ENCODE data around the gene ZNF148. TPM values are rescaled to one million over a fixed set of nuclear protein-coding genes. Genes with fewer than 3 reads are reported as not detected.

Gene ZNF148
- total RNA-seq, 1 donor from 2014 or later: 47.5 TPM

DNA sequence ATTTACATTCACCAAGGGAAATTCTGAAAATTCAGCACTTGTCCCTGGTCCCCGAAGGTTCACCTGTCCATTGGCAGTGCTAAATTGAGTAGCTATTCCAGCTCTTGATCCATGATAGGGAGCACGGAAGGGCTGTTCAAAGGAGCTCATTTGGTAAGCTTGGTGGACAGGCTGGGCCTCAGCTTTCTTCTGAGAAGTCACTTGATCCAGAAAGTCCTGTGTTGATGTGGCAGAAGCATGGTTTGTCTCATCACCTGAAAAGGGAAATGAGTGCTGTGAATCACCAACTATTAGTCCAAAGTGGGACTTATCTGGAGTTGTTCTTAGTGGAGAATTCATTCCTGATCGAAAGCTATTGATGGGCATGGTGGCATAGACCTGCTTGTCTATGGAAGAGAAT, 142.7 kb downstream of the ZNF148 start:
- DNase-seq (no peak), ATAC-seq (no peak)
- Histone ChIP-seq H3K9me3 (no peaks in the 10 kb centered on the region), H3K36me3 (peaks cover 18% of the 10 kb centered on the region), H3K4me1 (peaks cover 7% of the 10 kb centered on the region), H3K27me3 (no peaks in the 10 kb centered on the region), H3K27ac (no peak overlapping the region), H3K4me3 (no peak overlapping the region)
- TF ChIP-seq, protein P1, sequence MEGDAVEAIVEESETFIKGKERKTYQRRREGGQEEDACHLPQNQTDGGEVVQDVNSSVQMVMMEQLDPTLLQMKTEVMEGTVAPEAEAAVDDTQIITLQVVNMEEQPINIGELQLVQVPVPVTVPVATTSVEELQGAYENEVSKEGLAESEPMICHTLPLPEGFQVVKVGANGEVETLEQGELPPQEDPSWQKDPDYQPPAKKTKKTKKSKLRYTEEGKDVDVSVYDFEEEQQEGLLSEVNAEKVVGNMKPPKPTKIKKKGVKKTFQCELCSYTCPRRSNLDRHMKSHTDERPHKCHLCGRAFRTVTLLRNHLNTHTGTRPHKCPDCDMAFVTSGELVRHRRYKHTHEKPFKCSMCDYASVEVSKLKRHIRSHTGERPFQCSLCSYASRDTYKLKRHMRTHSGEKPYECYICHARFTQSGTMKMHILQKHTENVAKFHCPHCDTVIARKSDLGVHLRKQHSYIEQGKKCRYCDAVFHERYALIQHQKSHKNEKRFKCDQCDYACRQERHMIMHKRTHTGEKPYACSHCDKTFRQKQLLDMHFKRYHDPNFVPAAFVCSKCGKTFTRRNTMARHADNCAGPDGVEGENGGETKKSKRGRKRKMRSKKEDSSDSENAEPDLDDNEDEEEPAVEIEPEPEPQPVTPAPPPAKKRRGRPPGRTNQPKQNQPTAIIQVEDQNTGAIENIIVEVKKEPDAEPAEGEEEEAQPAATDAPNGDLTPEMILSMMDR (IDR thresholded peaks at IDR 0.05): no peak
- intact Hi-C loops (cut with DNase I): no loop called here

DNA sequence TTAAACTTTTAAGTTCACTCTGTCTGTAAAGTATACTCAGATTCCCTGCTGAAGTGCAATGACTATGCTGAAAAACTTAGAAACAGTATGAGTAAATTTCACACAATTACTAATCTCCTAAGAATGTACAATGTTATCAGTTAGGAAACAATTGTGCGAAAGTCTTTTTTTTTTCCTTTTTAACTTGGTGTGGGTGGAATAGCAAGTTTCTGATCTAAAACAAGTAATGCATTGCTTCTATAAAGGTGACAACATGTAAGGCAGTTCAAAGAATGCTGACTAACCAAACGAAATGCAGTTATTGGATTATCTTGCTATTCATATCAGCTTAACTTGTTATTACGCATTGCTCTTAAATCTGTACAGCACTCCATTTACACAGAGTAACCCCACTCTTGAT, 143.2 kb downstream of the ZNF148 start:
- Histone ChIP-seq H3K4me3 (no peak overlapping the region), H3K27ac (no peak overlapping the region), H3K27me3 (no peaks in the 10 kb centered on the region), H3K36me3 (peaks cover 18% of the 10 kb centered on the region), H3K4me1 (peaks cover 3% of the 10 kb centered on the region), H3K9me3 (no peaks in the 10 kb centered on the region)
- DNase-seq: no peak
- TF ChIP-seq, protein P1 (IDR thresholded peaks at IDR 0.05): no peak
- intact Hi-C loops (cut with DNase I): no loop called here
- ATAC-seq: no peak

DNA sequence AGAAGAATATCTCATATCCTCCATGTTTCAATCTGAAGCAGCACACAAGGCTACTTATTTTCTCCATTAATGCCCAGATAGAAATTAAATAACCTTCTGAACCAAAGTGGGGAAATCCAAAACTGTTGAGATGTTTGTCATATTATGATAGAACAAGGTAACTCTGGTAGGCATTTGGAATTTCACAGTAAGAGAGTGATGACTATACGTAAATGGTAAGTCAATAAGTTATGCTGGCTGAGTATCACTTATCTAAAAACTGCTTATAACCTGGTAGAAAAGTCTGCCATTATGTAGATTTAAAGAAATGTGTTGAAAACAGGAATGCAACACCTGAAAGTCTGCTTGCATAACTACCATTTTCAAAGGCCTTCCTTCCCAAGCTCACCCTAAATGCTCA, 145.4 kb downstream of the ZNF148 start:
- no peaks in the 10 kb centered on the region for H3K4me1 ChIP-seq
- H3K4me3 ChIP-seq: no peak overlapping the region
- TF ChIP-seq, protein P1 (IDR thresholded peaks at IDR 0.05): no peak
- no peaks in the 10 kb centered on the region for H3K27me3 ChIP-seq
- no peak for ATAC-seq
- H3K36me3 ChIP-seq: peaks cover 18% of the 10 kb centered on the region
- no peaks in the 10 kb centered on the region for H3K9me3 ChIP-seq
- intact Hi-C loops (cut with DNase I): no loop called here
- H3K27ac ChIP-seq: no peak overlapping the region
- no peak for DNase-seq

DNA sequence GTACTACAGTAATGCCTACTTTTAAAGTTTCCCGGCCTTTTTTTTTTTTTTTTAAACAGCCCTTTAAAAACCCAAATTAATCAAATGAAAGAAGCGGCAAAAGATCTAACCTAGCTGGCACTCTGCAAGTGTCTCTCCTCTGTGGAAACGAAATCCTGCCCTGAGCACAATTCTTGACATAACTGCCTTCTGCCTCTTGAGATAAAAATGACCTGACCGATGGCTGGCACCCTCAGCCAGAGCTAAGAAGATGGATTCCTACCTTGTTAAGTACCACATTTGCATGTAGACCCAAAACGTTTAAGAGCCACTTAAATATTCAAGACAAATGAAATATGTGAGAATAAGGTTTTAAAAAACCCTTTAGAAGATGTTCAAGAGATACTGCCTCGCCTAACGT, 146.0 kb downstream of the ZNF148 start:
- intact Hi-C loops (cut with DNase I): no loop called here
- no peak overlapping the region for H3K27ac ChIP-seq
- DNase-seq (no peak), ATAC-seq (peak; percentile 72)
- H3K9me3 ChIP-seq: no peaks in the 10 kb centered on the region
- no peak overlapping the region for H3K4me3 ChIP-seq
- no peaks in the 10 kb centered on the region for H3K4me1 ChIP-seq
- no peaks in the 10 kb centered on the region for H3K27me3 ChIP-seq
- TF ChIP-seq, protein P1 (IDR thresholded peaks at IDR 0.05): no peak
- H3K36me3 ChIP-seq: peaks cover 18% of the 10 kb centered on the region

DNA sequence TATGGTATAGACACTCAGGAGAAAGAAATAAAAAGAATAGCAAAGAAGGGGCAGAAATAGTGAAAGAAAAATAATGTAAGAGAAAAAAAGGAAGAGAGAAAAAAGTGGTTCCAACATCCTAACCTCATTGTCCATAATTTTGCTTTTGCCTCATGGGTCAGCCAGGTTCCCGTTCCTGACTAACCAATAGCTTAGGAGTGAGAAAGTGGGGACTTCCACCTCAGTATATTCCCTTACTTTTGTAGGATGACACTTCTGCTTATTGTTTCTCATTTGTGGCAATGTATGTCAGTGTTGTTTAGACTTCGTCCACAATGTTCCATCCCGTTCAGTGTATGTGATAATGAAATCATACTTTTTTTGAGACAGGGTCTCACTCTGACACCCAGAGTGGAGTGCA, 153.3 kb downstream of the ZNF148 start:
- H3K4me3 ChIP-seq: no peak overlapping the region
- H3K27ac ChIP-seq: no peak overlapping the region
- no peaks in the 10 kb centered on the region for H3K27me3 ChIP-seq
- H3K36me3 ChIP-seq: no peaks in the 10 kb centered on the region
- H3K9me3 ChIP-seq: no peaks in the 10 kb centered on the region
- no peaks in the 10 kb centered on the region for H3K4me1 ChIP-seq
- intact Hi-C loops (cut with DNase I): no loop called here
- TF ChIP-seq, protein P1 (IDR thresholded peaks at IDR 0.05): no peak
- ATAC-seq (no peak), DNase-seq (no peak)

DNA sequence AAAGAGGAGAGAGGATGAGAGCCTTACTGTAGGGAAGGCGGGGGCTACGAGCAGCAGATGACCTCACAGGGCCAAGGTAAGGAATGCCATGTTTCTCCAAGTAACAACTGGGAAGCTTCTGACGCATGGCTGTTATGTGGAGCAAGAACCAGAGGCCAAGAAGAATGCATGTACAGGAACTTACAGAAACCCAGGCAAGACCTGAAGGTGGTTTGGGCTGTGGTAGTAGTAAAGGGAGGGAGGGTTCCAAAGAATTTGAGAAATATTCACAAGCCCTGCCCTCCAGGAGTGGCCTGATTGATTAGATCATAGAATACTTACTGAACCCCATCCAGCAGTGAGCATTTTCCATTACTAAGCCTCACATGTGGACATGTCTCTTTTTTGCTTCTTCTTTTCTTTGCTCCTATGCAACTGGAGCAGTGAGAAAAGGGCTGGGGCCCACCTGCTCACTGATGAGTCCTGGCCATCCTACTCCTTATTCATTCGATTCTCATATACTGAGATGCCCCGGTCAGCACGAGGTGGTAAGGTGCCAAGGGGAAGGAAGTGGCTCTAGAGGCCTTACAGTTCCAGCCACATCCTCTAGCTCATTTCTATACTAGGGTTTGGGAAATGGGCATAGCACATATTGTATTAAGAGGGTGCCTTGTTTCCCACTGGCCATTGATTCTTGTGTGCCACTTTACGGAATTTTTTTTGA, 154.2 kb downstream of the ZNF148 start:
- H3K4me1 ChIP-seq: no peaks in the 10 kb centered on the region
- H3K4me3 ChIP-seq: no peak overlapping the region
- ATAC-seq (no peak), DNase-seq (no peak)
- H3K27me3 ChIP-seq: no peaks in the 10 kb centered on the region
- no peaks in the 10 kb centered on the region for H3K9me3 ChIP-seq
- TF ChIP-seq, protein P1 (IDR thresholded peaks at IDR 0.05): no peak
- H3K27ac ChIP-seq: no peak overlapping the region
- H3K36me3 ChIP-seq: no peaks in the 10 kb centered on the region
- intact Hi-C loops (cut with DNase I): no loop called here

Data from upper lobe of right lung (tissue), 1 donor.